GM21367 (cell line): ENCODE results near the gene FRG2C.
"Not testable (repeated sequence)": the region's sequence is repeated elsewhere in the genome, so short reads cannot be mapped to it uniquely, and the experiment has no call there.

Source experiments
- ATAC-seq: cut with Tn5 transposase; IDR thresholded peaks from one replicate; pipeline ENCODE4 v1.9.1; 2021; ENCODE audit not compliant: unreplicated experiment

Gene FRG2C

DNA sequence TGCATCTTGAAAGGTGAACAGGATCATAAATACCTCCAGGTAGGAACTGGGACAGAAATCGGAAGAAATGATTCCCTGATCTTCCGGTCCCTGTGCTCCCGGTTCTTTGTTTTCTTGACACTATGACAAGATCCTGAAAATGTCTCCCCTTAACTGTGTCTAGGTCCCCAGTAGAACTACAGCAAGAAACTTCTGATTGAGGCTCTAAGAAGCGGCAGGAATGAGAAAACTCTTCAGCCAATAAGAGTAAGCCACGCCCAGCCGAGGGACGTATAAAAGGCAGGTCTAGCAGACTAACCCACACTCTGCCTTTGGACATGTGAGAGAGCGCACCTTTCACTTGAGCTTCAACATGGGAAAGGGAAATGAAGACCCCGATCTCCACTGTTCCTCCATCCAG is at the start of gene FRG2C:
FRG2C (plus strand) TSS at position 301 of the 400 bp plus-strand sequence; CDS start at position 353, 52 bp downstream.
- ATAC-seq = not testable (repeated sequence)

DNA sequence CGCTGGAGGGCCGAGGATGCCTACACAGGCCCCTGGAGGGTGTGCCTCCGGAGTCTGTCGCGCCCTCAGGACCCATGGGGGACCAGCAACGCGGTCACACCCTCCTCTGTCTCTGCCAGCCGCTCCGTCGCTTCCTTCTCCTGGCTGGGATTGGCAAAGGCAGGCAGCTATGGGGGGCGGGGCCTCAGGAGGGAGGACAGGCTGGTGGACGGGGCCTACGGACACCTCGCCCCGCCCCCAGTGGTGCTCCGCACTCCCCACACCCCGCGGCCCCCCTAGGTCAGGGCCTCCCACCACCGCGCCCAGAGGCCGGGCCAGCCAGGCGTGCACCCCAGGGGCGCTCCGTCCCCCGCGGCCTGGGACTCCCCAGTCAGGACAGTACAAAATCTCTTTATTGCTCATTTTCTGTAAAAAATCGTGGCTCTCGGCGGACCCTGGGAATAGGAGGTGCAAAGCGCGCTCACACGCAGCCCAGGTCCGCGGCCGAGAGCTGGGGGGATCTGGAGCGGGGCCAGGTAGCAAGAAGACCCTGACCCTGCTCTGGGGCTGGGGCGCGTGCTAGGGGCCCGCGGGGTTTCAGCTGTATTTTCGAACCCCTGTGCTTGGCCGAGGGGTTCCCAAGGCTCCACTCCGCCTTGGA is 45.3 kb upstream of the FRG2C start:
- not testable (repeated sequence) for ATAC-seq

DNA sequence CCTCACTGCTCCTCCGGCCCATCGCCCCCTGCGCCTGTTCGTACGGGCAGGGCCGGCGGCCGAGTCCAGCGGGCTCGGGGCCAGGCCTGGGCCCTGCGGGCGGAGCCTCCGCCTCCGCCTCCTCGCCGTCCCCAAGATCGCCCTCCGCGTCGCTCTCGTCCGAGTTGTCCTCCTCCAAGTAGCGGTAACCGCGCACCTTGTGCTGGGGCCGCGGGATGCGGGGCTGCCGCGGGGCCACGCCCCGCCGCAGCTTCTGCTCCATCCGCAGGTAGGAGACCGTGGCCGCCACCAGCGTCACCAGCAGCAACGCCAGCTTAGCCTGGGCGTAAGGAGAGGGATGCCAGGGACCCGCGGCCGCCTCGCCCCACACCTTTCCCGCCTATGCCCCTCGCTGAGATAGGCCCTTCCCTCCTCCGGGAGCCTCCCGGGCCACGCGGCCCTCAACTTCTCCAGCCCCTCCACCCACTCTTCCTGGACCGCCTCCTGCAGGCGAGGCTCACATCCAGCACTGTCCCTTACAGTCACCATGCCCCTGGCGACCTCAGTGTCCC is 44.6 kb upstream of the FRG2C start:
- ATAC-seq = not testable (repeated sequence)

DNA sequence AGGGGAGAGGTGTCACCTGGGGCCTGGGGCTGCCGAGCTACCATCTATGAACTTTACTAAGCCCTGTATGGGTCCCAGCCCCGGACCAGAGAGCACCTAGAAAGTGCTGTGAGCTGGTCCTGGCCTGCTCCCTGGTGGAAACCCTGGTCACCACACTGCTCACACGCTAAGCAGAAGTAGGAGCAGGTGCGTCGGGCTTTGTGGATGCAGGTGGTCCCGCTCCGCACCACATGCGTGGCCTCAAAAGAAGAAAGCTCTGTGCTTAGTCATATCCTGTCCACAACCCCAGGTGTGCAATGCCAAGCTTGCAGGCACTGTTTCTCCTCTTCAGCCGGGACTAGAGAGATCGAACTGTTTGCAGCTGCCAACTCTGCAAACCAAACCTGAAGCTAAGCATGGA is 42.4 kb upstream of the FRG2C start:
- ATAC-seq = not testable (repeated sequence)

DNA sequence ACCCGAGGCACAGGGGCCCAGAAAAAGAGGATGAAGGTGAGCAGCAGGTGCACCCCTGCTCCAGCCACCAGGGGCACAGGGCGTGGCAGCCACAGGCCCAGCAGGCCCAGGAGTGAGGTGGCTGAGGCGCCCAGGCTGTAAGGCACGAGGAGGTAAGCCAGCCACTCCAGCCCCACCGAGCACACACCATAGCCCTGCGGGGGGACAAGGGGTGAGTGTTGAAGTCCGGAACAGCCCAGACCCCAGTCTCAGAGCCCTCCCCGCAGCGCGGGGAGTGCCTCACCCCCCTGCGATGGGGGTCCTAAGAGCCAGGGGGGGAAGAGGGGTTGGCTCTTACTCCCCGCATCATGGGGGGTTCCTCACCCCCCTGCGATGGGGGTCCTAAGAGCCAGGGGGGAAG is 40.5 kb upstream of the FRG2C start:
- not testable (repeated sequence) for ATAC-seq

DNA sequence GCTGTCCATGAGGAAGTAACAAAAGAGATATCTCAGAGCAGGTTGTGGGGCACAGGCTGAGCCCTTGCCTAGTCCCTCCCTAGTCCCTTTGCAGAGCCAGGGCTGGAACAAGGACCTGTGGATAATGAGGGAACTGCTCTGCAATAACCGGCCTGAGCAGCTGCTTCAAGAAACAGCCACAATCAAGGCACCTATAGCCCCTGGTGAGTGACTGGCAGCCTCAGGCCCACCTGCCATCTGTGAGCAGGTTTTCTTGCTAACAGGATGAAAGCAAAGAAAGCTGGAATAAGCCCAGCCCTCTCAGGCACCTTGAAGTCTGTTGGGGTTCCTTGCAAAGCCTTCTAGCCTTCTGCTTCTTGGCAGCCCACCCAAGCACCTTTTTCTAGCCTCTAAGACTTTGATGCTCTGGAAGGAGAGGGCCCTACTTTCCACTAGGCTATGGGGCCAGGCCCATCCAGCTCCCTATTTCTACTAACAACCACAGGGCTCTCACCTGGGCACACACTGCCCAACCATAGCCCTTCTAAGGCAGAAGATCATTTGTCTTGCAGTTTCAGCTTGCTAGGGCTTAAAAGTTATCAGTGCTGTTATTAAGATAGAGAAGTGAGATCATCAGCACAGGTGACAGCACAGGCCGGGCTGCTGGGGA is 33.1 kb upstream of the FRG2C start:
- not testable (repeated sequence) for ATAC-seq

DNA sequence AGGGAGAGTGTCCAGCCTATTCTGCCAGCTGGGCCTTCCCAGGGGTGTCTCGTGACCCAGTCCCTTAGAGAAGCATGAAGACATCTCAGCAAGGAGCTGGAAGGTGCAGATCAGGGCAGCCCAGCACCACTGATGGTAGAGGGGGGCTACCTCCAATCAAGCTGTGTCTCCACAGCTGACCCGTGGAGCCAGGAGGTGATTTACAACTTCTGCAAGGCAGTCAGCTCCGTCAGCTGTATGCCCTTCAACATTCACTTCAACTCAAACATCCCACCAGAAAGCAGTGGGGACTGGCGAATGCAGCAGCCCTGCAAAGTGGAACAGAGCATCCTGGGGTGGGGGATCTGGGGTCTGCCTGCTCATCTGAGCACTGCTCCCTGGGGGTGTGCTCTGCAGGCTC is 32.6 kb upstream of the FRG2C start:
- no peak for ATAC-seq

DNA sequence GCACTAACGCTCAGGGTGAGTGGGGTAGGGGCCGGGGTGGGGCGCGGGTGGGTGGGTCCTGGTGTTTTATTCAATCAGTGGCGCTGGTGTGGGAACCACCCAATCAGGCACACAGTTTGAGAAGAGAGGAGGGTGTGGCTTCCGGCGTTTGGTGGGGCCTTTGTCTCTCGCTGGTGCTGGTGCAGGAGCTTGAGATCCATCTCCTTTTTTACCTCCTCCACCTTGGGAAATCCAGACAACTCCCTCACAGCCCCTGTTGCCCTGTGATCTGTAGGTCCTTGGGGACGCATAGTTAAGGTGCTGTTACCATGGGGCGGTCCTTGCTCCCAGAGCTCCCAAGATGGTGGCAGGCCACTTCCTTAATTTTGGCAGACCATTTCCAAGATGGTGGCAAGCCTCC is 25.2 kb upstream of the FRG2C start:
- not testable (repeated sequence) for ATAC-seq

DNA sequence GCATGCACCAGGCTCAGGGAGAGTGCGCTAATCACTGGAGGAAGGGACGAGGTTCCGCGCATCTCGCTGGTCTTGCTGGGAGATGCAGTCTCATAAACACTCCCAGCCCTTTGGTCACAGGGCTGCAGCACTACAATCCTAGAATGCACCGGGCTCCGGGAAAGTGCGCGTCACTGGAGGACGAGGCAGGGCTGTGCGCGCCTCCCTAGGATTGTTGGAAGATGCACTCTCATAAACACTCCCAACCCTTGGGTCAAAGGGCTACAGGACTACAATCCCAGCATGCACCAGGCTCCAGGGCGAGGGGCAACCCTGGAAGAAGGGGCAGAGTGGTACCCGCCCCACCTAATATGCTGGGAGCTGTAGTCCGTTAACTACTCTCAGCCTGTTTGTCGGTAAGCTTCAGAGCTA is 23.0 kb upstream of the FRG2C start:
- ATAC-seq = not testable (repeated sequence)

DNA sequence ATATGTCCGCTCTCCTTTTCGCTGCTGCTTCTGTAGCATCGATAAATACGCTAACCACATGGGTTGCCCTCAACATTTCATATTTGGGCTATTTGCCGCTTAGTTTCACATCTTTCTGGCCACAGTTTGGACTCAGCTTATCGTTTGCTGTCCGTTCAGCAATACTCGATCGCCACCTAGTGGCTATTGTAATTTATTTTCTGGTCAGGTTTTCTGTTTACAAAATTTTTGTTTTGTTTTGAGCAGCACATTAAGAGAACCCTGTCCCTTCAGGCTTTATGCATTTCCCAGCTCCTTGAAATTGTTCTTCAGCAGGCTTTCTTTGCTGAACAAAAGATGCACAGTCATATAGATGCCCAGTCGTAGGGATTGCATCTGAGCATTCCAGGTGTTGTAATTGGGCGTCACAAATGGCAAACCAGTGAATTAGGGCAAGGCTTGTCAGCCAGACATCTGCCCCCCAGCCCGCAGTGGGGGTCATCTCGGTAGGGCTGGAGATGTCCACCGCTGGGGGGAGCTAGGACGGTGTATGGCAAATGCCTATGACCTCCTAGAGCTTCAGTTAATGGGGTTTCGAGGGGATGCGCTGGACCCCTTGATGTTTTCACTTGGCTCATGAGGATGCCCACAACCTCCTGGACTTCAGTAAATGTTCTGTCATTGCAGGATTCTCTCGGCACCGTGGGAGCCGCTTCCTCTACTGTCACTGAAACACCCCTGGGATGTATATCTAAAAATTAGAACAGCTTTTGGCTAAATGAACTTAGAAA is 20.9 kb upstream of the FRG2C start:
- ATAC-seq = not testable (repeated sequence)

DNA sequence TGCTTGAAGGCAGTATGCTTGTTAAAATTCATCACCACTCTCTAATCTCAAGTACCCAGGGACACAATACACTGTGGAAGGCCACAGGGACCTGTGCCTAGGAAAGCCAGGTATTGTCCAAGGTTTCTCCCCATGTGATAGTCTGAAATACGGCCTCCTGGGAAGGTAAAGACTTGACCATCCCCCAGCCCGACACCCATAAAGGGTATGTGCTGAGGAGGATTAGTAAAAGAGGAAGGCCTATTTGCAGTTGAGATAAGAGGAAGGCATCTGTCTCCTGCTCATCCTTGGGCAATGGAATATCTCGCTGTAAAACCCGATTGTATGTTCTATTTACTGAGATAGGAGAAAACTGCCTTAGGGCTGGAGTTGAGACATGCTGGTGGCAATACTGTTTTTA is 18.6 kb upstream of the FRG2C start:
- not testable (repeated sequence) for ATAC-seq

DNA sequence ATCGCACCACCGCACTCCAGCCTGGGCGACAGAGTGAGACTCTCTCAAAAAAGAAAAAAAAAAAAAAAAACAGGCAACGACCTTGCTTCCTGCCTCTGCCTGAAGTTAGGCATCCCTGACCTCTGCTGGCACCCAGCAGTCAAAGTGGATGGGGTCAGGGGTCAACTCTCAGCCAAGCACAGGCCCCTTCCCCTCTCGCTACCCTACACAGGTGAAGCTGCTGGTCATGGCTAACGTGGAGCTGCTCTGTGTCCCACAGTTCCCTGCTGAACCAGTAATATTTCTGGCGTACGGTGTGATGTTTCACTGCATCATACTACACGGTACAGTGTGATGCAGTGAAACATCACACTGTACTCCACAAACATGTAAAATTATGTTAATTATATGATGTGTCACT is 13.9 kb upstream of the FRG2C start:
- ATAC-seq = no peak

DNA sequence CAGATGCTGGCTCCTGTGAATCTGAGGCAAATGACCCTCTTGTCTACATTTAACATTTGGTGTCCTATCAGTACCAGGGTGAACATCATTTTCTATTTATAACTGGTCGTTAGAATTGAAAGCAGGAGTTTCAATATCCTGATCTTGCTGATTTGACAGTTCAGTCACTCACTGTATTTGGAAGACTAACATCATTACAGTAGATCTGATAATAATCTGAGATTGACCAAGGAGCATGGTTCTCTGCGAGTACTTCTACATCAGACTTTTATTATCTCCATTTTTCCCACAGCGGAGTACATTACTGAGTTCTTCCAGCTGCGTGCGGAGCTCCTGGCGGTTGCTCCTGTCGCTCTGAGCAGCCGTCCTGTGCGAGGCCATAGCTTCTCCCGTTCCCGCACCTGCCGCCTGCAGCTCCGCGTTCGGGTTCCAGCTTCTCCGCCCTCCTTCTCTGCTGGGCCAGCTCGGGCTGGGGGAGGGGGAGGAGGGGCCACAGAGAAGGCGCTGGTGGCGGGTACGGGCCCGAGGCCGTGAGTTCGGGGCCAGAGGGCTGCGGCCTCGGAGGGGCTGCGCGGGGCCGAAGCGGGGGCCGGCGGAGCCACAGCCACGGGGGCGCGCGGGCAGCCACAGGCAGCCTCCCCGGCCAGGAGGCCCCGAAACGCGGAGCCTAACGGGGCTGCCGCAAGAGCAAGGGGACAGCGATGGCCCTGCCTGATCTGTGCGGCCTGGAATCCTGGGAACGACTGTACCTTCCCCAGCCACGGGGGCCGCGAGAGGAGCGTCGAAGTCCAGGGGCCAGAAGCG is 8.8 kb upstream of the FRG2C start:
- ATAC-seq = not testable (repeated sequence)

DNA sequence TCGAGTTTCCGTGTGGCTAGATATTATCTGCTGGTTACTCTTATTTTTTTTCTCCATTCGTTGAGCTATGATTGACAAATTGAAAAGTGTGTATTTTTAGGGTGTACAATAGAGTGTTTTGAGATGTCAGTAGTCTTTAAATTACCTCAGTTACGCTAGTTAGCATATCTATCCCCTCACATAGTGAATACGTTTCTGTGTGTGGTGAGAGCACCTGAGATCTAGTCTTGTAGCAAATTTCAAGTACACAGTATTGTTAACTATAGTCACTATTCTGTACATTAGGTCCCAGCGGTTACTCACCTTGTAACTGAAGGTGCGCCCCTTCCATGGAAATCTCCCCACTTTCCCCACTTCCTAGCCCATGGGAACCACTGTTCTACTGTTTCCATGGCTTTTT is 8.2 kb upstream of the FRG2C start:
- not testable (repeated sequence) for ATAC-seq

DNA sequence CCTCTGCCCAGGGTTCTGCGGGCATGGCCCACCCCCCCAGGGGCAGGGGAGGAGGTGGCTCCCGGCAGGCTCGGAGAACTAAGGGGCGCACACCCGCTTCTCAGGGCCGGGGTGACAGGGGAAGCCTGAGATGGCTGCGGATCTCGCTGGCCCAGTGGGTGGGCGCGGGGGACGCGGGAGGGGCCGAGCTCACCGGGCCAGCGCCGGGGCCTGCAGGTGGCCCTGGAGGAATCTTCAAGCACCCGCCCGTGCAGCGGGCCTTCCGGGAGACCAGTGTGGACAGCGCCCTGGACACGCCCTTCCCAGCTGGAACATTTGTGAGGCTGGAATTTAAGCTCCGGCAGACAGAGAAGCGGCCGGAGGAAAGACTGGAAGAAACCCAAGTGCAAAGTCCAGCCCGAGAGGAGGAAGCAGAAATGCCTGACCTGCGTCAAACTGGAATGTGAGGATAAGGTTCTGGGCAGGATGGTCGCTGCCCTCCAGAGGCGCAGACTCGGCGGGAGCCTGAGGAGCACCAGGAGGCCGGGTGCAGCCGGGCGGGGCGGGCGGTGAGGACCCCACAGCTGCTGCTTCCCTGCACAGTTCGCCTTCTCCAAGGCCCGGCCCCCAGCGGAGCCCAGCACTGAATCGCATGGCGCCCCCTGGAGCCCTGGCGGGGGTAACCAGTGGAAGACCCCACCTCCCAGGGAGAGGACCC is 5.6 kb upstream of the FRG2C start:
- ATAC-seq = not testable (repeated sequence)

DNA sequence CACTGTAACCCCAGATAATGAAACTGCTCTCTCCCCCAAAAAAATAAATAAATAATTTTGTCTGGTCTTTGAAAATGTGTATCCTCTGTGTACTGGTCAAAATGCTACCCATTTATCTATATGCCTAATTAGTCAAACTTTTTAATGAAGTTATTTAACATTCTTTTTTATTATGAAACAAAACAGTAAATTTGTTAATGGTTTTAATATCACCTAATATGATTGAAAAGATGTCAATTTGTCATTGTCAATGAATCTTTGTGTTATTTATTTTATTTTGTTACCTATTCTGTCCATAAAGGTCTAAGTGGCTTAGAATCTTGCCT is 5.1 kb upstream of the FRG2C start:
- not testable (repeated sequence) for ATAC-seq

DNA sequence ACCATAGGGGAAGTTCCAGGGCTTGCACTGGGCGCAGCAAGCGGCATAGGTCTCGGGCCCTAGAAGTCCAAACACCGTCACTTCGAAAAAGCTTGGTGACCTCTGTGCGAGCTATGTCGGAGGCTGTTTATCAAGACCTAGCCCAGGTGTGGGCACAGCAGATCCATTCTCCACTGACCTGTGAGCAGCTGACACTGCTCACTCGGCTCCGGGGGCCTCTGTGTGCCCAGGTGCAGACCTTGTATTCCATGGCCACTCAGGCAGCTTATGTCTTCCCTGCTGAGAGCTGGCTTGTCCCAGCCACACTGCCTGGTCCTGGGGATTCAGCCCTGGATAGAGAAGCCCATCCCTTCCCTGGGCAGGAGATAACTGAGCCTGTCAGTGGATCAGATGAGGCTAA is 1.5 kb downstream of the FRG2C start:
- ATAC-seq = not testable (repeated sequence)

DNA sequence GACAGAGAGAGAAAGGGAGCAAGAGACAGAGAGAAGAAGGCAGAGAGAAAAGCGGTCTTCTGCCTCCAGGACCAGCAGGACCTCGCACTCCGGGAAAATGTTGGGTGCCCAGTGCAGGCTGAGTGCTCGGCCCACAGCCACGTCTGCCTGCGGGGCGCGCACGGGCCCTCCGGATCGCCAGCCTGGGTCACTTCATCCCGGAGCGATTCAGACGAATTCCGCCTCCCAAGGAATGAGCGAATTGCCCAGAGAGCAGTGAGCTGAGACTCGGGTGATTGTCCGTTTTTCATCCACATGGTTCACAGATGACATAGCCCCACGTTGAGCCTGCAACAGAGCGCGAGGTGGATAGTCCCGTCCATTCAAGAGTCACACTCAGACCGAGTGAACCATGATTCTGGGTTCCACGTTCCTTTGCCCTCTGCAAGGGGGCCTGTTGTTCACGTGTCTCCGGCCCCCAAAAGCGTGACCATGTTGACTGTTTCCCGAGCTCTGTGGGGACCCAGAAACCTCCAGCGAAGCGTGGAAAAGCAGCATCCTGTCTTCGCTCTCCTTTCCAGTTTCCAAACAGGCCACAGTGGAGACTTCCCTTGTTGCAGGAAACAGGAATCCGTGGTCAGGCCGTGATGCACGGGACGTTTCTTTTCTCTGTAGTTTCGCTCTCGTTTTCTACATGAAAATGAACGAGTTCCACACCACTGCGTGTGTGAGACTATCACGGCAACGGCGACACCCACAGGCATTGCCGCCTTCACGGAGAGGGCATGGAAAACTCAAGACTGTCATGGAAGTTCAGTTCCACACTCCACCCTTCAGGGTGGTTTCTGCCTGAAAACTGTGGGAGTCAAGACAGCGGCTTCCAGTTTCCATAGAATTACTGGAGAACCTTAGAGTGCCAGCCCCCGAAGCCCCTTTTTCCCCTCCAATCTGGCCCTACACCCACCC is 3.9 kb downstream of the FRG2C start:
- ATAC-seq = not testable (repeated sequence)

DNA sequence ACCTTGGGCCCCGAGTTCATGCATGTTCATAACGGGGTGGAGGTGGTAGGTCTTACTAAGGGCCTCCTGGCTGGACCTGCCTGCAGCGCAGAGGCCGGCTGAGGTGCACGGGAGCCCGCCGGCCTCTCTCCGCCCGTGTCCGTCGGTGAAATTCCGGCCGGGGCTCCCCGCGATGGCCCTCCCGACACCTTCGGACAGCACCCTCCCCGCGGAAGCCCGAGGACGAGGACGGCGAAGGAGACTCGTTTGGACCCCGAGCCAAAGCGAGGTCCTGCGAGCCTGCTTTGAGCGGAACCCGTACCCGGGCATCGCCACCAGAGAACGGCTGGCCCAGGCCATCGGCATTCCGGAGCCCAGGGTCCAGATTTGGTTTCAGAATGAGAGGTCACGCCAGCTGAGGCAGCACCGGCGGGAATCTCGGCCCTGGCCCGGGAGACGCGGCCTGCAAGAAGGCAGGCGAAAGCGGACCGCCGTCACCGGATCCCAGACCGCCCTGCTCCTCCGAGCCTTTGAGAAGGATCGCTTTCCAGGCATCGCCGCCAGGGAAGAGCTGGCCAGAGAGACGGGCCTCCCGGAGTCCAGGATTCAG is 4.7 kb downstream of the FRG2C start:
- not testable (repeated sequence) for ATAC-seq
